Femur (tissue), 1 donor: ENCODE data around the gene MGAT5B.
A peak's percentile ranks its signal among the peaks of the same experiment; 100 is the strongest.
"Not testable (repeated sequence)": the region's sequence is repeated elsewhere in the genome, so short reads cannot be mapped to it uniquely, and the experiment has no call there.

ENCODE experiments used
- DNase-seq: peaks from one replicate; pipeline ENCODE4 v3.0.0-alpha.2; 2017

MGAT5B gene

GRCh38 chr17:76953066-76953465, 84.9 kb downstream of the MGAT5B start:
- no peak for DNase-seq

GRCh38 chr17:76953946-76954345, 85.7 kb downstream of the MGAT5B start:
- no peak for DNase-seq

GRCh38 chr17:76955191-76955590, 87.0 kb downstream of the MGAT5B start:
- DNase-seq = no peak

GRCh38 chr17:76956846-76957540, 88.8 kb downstream of the MGAT5B start:
- no peak for DNase-seq

GRCh38 chr17:76957678-76958464, 89.7 kb downstream of the MGAT5B start:
- DNase-seq = peak; percentile 56

- DNase-seq = no peak
Measured at GRCh38 chr17:76958974-76959373, 90.8 kb downstream of the MGAT5B start.

GRCh38 chr17:76961869-76962268, 93.7 kb downstream of the MGAT5B start:
- DNase-seq = no peak

GRCh38 chr17:76962858-76963257, 94.7 kb downstream of the MGAT5B start:
- DNase-seq = no peak

GRCh38 chr17:76966016-76966415, 97.8 kb downstream of the MGAT5B start:
- no peak for DNase-seq

- no peak for DNase-seq
Measured at GRCh38 chr17:76966486-76967181, 98.4 kb downstream of the MGAT5B start.

- DNase-seq = no peak
Measured at GRCh38 chr17:76967762-76968161, 99.6 kb downstream of the MGAT5B start.

- DNase-seq = peak; percentile 68
Measured at GRCh38 chr17:76968707-76969597, 100.7 kb downstream of the MGAT5B start.

- DNase-seq = no peak
Measured at GRCh38 chr17:76969598-76970172, 101.5 kb downstream of the MGAT5B start.

- DNase-seq = not testable (repeated sequence)
Measured at GRCh38 chr17:76970228-76970627, 102.0 kb downstream of the MGAT5B start.

- no peak for DNase-seq
Measured at GRCh38 chr17:76972046-76972641, 103.9 kb downstream of the MGAT5B start.

GRCh38 chr17:76973040-76973439, 104.8 kb downstream of the MGAT5B start:
- no peak for DNase-seq

GRCh38 chr17:76974721-76975120, 106.5 kb downstream of the MGAT5B start:
- no peak for DNase-seq

- not testable (repeated sequence) for DNase-seq
Measured at GRCh38 chr17:76978050-76978449, 109.8 kb downstream of the MGAT5B start.

GRCh38 chr17:76981545-76982295, 113.5 kb downstream of the MGAT5B start:
- DNase-seq = no peak

- no peak for DNase-seq
Measured at GRCh38 chr17:76982408-76983074, 114.3 kb downstream of the MGAT5B start.
